HAP-1 (cell line): Measurements from ENCODE around the gene KMT5C.

Experiments
- DNase-seq, 2 experiments: peaks; one replicate each; pipeline ENCODE4 v3.0.0-alpha.2; 2016 to 2020; ENCODE audit warnings: low spot score in 2 of 2
- H3K27me3 ChIP-seq: fragments of 250-450 bp; sonication (Bioruptor Pico); 2 replicates; pipeline ENCODE4 v1.5.1; 2020; ENCODE audit warnings: low read depth, mild to moderate bottlenecking, moderate library complexity
- H3K36me3 ChIP-seq: fragments of 250-450 bp; sonication (Bioruptor Pico); replicated peaks from 2 replicates; pipeline ENCODE4 v1.5.1; 2020; ENCODE audit warnings: mild to moderate bottlenecking
- H3K4me1 ChIP-seq: fragments of 250-450 bp; sonication (Bioruptor Pico); 2 replicates; pipeline ENCODE4 v1.5.1; 2020; ENCODE audit warnings: mild to moderate bottlenecking
- H3K4me3 ChIP-seq: fragments of 250-450 bp; sonication (Bioruptor Pico); 2 replicates; pipeline ENCODE4 v1.5.1; 2020; ENCODE audit warnings: mild to moderate bottlenecking, moderate library complexity
- H3K9me3 ChIP-seq: fragments of 250-450 bp; sonication (Bioruptor Pico); 2 replicates; pipeline ENCODE4 v1.5.1; 2020; ENCODE audit warnings: mild to moderate bottlenecking, moderate library complexity
- in situ Hi-C: fragments of 300-500 bp; cut with MboI; formaldehyde crosslinking; loops from 3 replicates; pipeline ENCODE4 v1.14.3; 2020; ENCODE audit warnings: low sequenced_read_pairs, inconsistent platforms, mixed read lengths

Gene KMT5C

GRCh38 chr19:55308281-55308680 is 31.4 kb upstream of the KMT5C start:
- Histone ChIP-seq H3K4me3 (no peak overlapping the region), H3K9me3 (no peaks in the 10 kb centered on the region), H3K36me3 (peaks cover 8% of the 10 kb centered on the region; the same call in 1 of the 2 replicates), H3K4me1 (no peaks in the 10 kb centered on the region), H3K27me3 (no peaks in the 10 kb centered on the region)
- in situ Hi-C loops: loop anchor here (10.0 kb wide), 1 partner anchor 77 kb away; the partner anchor contains the start of genes RPL28 and TMEM238
- DNase-seq: no peak

GRCh38 chr19:55309448-55309847 is 30.2 kb upstream of the KMT5C start:
- Histone ChIP-seq H3K4me1 (no peaks in the 10 kb centered on the region), H3K27me3 (no peaks in the 10 kb centered on the region), H3K9me3 (no peaks in the 10 kb centered on the region), H3K4me3 (no peak overlapping the region), H3K36me3 (peaks cover 8% of the 10 kb centered on the region; the same call in 1 of the 2 replicates)
- no peak for DNase-seq
- in situ Hi-C loops: loop anchor here (10.0 kb wide), 1 partner anchor 75 kb away; the partner anchor contains the start of genes RPL28 and TMEM238

GRCh38 chr19:55310498-55310897 is 29.2 kb upstream of the KMT5C start:
- Histone ChIP-seq H3K27me3 (no peaks in the 10 kb centered on the region), H3K4me1 (no peaks in the 10 kb centered on the region), H3K36me3 (peaks cover 8% of the 10 kb centered on the region; the same call in 1 of the 2 replicates), H3K9me3 (no peaks in the 10 kb centered on the region), H3K4me3 (no peak overlapping the region)
- no peak for DNase-seq
- in situ Hi-C loops: no loop called here

GRCh38 chr19:55311397-55311796 is 28.3 kb upstream of the KMT5C start:
- Histone ChIP-seq H3K9me3 (no peaks in the 10 kb centered on the region), H3K4me1 (no peaks in the 10 kb centered on the region), H3K36me3 (peaks cover 4% of the 10 kb centered on the region; the same call in 1 of the 2 replicates), H3K27me3 (no peaks in the 10 kb centered on the region), H3K4me3 (no peak overlapping the region)
- in situ Hi-C loops: no loop called here
- DNase-seq: no peak

GRCh38 chr19:55311797-55312196 is 27.9 kb upstream of the KMT5C start:
- Histone ChIP-seq H3K4me1 (no peaks in the 10 kb centered on the region), H3K9me3 (no peaks in the 10 kb centered on the region), H3K27me3 (no peaks in the 10 kb centered on the region), H3K36me3 (no peaks in the 10 kb centered on the region), H3K4me3 (no peak overlapping the region)
- in situ Hi-C loops: no loop called here
- DNase-seq: no peak

GRCh38 chr19:55312621-55313512 is 26.8 kb upstream of the KMT5C start:
- H3K27me3 ChIP-seq: no peaks in the 10 kb centered on the region
- in situ Hi-C loops: no loop called here
- no peak overlapping the region for H3K4me3 ChIP-seq

GRCh38 chr19:55314396-55314795 is 25.3 kb upstream of the KMT5C start:
- no peaks in the 10 kb centered on the region for H3K36me3 ChIP-seq
- in situ Hi-C loops: no loop called here
- no peak overlapping the region for H3K4me3 ChIP-seq
- no peaks in the 10 kb centered on the region for H3K27me3 ChIP-seq
- no peak for DNase-seq
- no peaks in the 10 kb centered on the region for H3K9me3 ChIP-seq
- H3K4me1 ChIP-seq: no peaks in the 10 kb centered on the region

More at GRCh38 chr19:55312621-55313512, 26.8 kb upstream of the KMT5C start:
- no peaks in the 10 kb centered on the region for H3K9me3 ChIP-seq
- DNase-seq: no peak
- no peaks in the 10 kb centered on the region for H3K36me3 ChIP-seq
- no peaks in the 10 kb centered on the region for H3K4me1 ChIP-seq

- H3K27me3 ChIP-seq: no peaks in the 10 kb centered on the region
- in situ Hi-C loops: no loop called here
- no peaks in the 10 kb centered on the region for H3K9me3 ChIP-seq
- H3K4me3 ChIP-seq: no peak overlapping the region
- H3K4me1 ChIP-seq: no peaks in the 10 kb centered on the region
- DNase-seq: no peak
- H3K36me3 ChIP-seq: no peaks in the 10 kb centered on the region
Observed at GRCh38 chr19:55315956-55316525, 23.6 kb upstream of the KMT5C start.

GRCh38 chr19:55316646-55317045 is 23.0 kb upstream of the KMT5C start:
- DNase-seq: no peak
- Histone ChIP-seq H3K4me1 (no peaks in the 10 kb centered on the region), H3K4me3 (no peak overlapping the region), H3K36me3 (no peaks in the 10 kb centered on the region), H3K9me3 (no peaks in the 10 kb centered on the region), H3K27me3 (no peaks in the 10 kb centered on the region)
- in situ Hi-C loops: no loop called here

- no peaks in the 10 kb centered on the region for H3K9me3 ChIP-seq
- H3K4me1 ChIP-seq: no peaks in the 10 kb centered on the region
- no peak overlapping the region for H3K4me3 ChIP-seq
- H3K36me3 ChIP-seq: no peaks in the 10 kb centered on the region
- DNase-seq: peak; percentile 65 to 87
- in situ Hi-C loops: no loop called here
- no peaks in the 10 kb centered on the region for H3K27me3 ChIP-seq
Observed at GRCh38 chr19:55319785-55320184, 19.9 kb upstream of the KMT5C start.

- in situ Hi-C loops: no loop called here
- H3K27me3 ChIP-seq: no peaks in the 10 kb centered on the region
- no peaks in the 10 kb centered on the region for H3K4me1 ChIP-seq
- H3K9me3 ChIP-seq: no peaks in the 10 kb centered on the region
- DNase-seq: no peak
- no peak overlapping the region for H3K4me3 ChIP-seq
- no peaks in the 10 kb centered on the region for H3K36me3 ChIP-seq
Observed at GRCh38 chr19:55320844-55321419, 18.7 kb upstream of the KMT5C start.

- H3K27me3 ChIP-seq: no peaks in the 10 kb centered on the region
- H3K36me3 ChIP-seq: no peaks in the 10 kb centered on the region
- no peak for DNase-seq
- no peaks in the 10 kb centered on the region for H3K4me1 ChIP-seq
- in situ Hi-C loops: no loop called here
- H3K4me3 ChIP-seq: no peak overlapping the region
- H3K9me3 ChIP-seq: no peaks in the 10 kb centered on the region
Observed at GRCh38 chr19:55321466-55322137, 18.1 kb upstream of the KMT5C start.

GRCh38 chr19:55322204-55322885 is 17.3 kb upstream of the KMT5C start:
- H3K27me3 ChIP-seq: no peaks in the 10 kb centered on the region
- H3K4me1 ChIP-seq: no peaks in the 10 kb centered on the region
- H3K4me3 ChIP-seq: no peak overlapping the region
- no peaks in the 10 kb centered on the region for H3K9me3 ChIP-seq
- DNase-seq: no peak
- H3K36me3 ChIP-seq: no peaks in the 10 kb centered on the region
- in situ Hi-C loops: no loop called here
